HCT116 (cell line): ENCODE data around the gene PRPS1L1. TPM values are rescaled to one million over a fixed set of nuclear protein-coding genes. Genes with fewer than 3 reads are reported as not detected.

ENCODE experiments used
- ATAC-seq: fragments of 200-7000 bp; cut with Tn5 transposase; 2 replicates; pipeline ENCODE4 v1.9.1; 2020; ENCODE audit warnings: mild to moderate bottlenecking, moderate library complexity
- BruUV-seq: library from RNA; stranded (reverse); fragments of 400-500 nt; replicated peaks from 2 replicates; lab custom pipeline; 2021; lab: Mats Ljungman, UMichigan
- CTCF ChIA-PET: fragments of 300-600 bp; sonication (Branson Sonifier 250); formaldehyde crosslinking; loops from one replicate; lab custom pipeline; 2021; ENCODE audit warnings: antibody characterized with exemption; lab: Charles Lee
- POLR2A ChIA-PET: fragments of 300-600, 350-600 bp; sonication (Branson Sonifier 250); formaldehyde crosslinking; loops from one replicate; lab custom pipeline; 2021; ENCODE audit warnings: antibody characterized with exemption; lab: Charles Lee
- RAD21 ChIA-PET, 2 experiments: fragments of 300-600 bp; sonication (Branson Sonifier 250); formaldehyde crosslinking; loops; one replicate each; lab custom pipeline; 2023; ENCODE audit warnings: low total read pairs in 2 of 2; ENCODE audit not compliant: uncharacterized antibody in 2 of 2, unreplicated experiment in 2 of 2, low non-redundant PET in 1 of 2; lab: Charles Lee
- DNase-seq: peaks from one replicate; pipeline ENCODE4 v3.0.0-alpha.2; 2010; ENCODE audit warnings: low read depth, low spot score
- H2AFZ ChIP-seq: fragments of 200-600 bp; shearing (Covaris generic), sonication (generic); 2 replicates; pipeline ENCODE4 v1.6.1; 2017; ENCODE audit warnings: low read depth, mixed run types, mixed read lengths, antibody characterized with exemption, low read length; ENCODE audit not compliant: poor library complexity, severe bottlenecking
- H3K27ac ChIP-seq: 2 replicates; pipeline ENCODE4 v1.5.1; 2012; ENCODE audit warnings: low read depth, low read length
- H3K27me3 ChIP-seq: fragments of 200-600 bp; sonication (generic); 2 replicates; pipeline ENCODE4 v1.6.1; 2016; ENCODE audit warnings: mixed run types, low read length, mixed read lengths; ENCODE audit not compliant: insufficient read depth
- H3K36me3 ChIP-seq, 2 experiments: fragments of 200-500 bp in 1 of 2; fragments of 200-600 bp in 1 of 2; sonication (Bioruptor generic) in 1 of 2; sonication (generic) in 1 of 2; 2 replicates each; pipeline versions ENCODE4 v1.5.1 to v1.6.1; 2014 to 2016; ENCODE audit warnings: low read length in 2 of 2, inconsistent platforms in 1 of 2, mixed read lengths in 1 of 2, mixed run types in 1 of 2; ENCODE audit not compliant: insufficient read depth in 2 of 2, control insufficient read depth in 1 of 2
- H3K4me1 ChIP-seq, 2 experiments: fragments of 200-600 bp in 1 of 2; sonication (generic) in 1 of 2; 2 replicates each; pipeline versions ENCODE4 v1.5.1 to v1.6.1; 2012 to 2017; ENCODE audit warnings: low read length in 2 of 2, inconsistent platforms in 1 of 2, mild to moderate bottlenecking in 1 of 2, mixed read lengths in 1 of 2, mixed run types in 1 of 2, moderate library complexity in 1 of 2; ENCODE audit not compliant: insufficient read depth in 2 of 2, control insufficient read depth in 1 of 2
- H3K4me2 ChIP-seq: fragments of 200-600 bp; sonication (generic); 2 replicates; pipeline ENCODE4 v1.6.1; 2017; ENCODE audit warnings: mixed run types, low read length, mixed read lengths
- H3K4me3 ChIP-seq, 2 experiments: fragments of 200-600 bp in 1 of 2; sonication (generic) in 1 of 2; replicated peaks in 1 of 2; 2 replicates each; pipeline ENCODE4 v1.5.1; 2011 to 2016; ENCODE audit warnings: low read length in 2 of 2, control low read depth in 1 of 2, low read depth in 1 of 2, mild to moderate bottlenecking in 1 of 2, mixed read lengths in 1 of 2, mixed run types in 1 of 2
- H3K79me2 ChIP-seq: fragments of 200-600 bp; sonication (generic); 2 replicates; pipeline ENCODE4 v1.6.1; 2017; ENCODE audit warnings: mild to moderate bottlenecking, mixed run types, low read length, moderate library complexity, mixed read lengths; ENCODE audit not compliant: insufficient read depth
- H3K9ac ChIP-seq: fragments of 200-600 bp; sonication (generic); 2 replicates; pipeline ENCODE4 v1.6.1; 2016; ENCODE audit warnings: low read length, mixed read lengths
- H3K9me2 ChIP-seq: fragments of 200-600 bp; sonication (generic), shearing (Covaris generic); 2 replicates; pipeline ENCODE4 v1.6.1; 2017; ENCODE audit warnings: mixed run types, mild to moderate bottlenecking, moderate library complexity; ENCODE audit not compliant: insufficient read depth
- H3K9me3 ChIP-seq, 2 experiments: fragments of 200-500 bp in 1 of 2; fragments of 200-600 bp in 1 of 2; sonication (Bioruptor generic) in 1 of 2; sonication (generic) in 1 of 2; 2 replicates each; pipeline ENCODE4 v1.6.1; 2014 to 2017; ENCODE audit warnings: low read length in 2 of 2, mixed read lengths in 2 of 2, inconsistent platforms in 1 of 2, low read depth in 1 of 2, mild to moderate bottlenecking in 1 of 2, mixed run types in 1 of 2, moderate library complexity in 1 of 2; ENCODE audit not compliant: control insufficient read depth in 1 of 2, insufficient read depth in 1 of 2
- H4K20me1 ChIP-seq: fragments of 200-600 bp; sonication (generic), shearing (Covaris generic); 2 replicates; pipeline ENCODE4 v1.6.1; 2017; ENCODE audit warnings: mixed run types, mild to moderate bottlenecking, moderate library complexity; ENCODE audit not compliant: insufficient read depth
- CEBPB ChIP-seq: IDR thresholded peaks from 2 replicates; pipeline ENCODE4 v1.6.1; 2012; ENCODE audit warnings: low read depth
- CTCF ChIP-seq, 3 experiments: fragments of 200-600 bp in 1 of 3; sonication (generic) in 1 of 3; IDR thresholded peaks in 2 of 3; conservative IDR thresholded peaks in 1 of 3; 2 replicates each; pipeline ENCODE4 v1.5.1; 2012 to 2017; ENCODE audit warnings: low read depth in 2 of 3, low read length in 2 of 3, antibody characterized with exemption in 1 of 3, borderline replicate concordance in 1 of 3, control low read depth in 1 of 3, mild to moderate bottlenecking in 1 of 3, mixed read lengths in 1 of 3, mixed run types in 1 of 3, moderate library complexity in 1 of 3; ENCODE audit not compliant: insufficient read depth in 1 of 3
- EGR1 ChIP-seq: IDR thresholded peaks from 2 replicates; pipeline ENCODE4 v1.6.1; 2012; ENCODE audit warnings: low read depth
- ELF1 ChIP-seq: IDR thresholded peaks from 2 replicates; pipeline ENCODE4 v1.6.1; 2012; ENCODE audit warnings: low read depth, borderline replicate concordance
- EZH2 ChIP-seq: fragments of 200-600 bp; sonication (generic); IDR thresholded peaks from 2 replicates; pipeline ENCODE4 v1.6.1; 2017; ENCODE audit warnings: antibody characterized with exemption, mixed run types
- EZH2phosphoT487 ChIP-seq: fragments of 200-600 bp; IDR thresholded peaks from 2 replicates; pipeline ENCODE4 v1.6.1; 2018; ENCODE audit warnings: antibody characterized with exemption, borderline replicate concordance
- FOSL1 ChIP-seq: IDR thresholded peaks from 2 replicates; pipeline ENCODE4 v1.6.1; 2012; ENCODE audit warnings: low read depth
- JUND ChIP-seq: IDR thresholded peaks from 2 replicates; pipeline ENCODE4 v1.6.1; 2012
- MAX ChIP-seq: IDR thresholded peaks from 2 replicates; pipeline ENCODE4 v1.6.1; 2012
- RAD21 ChIP-seq: IDR thresholded peaks from 2 replicates; pipeline ENCODE4 v1.6.1; 2012; ENCODE audit warnings: low read depth, mild to moderate bottlenecking
- SP1 ChIP-seq: IDR thresholded peaks from 2 replicates; pipeline ENCODE4 v1.6.1; 2012; ENCODE audit warnings: low read depth
- SRF ChIP-seq: IDR thresholded peaks from 2 replicates; pipeline ENCODE4 v1.6.1; 2012; ENCODE audit warnings: low read depth
- YY1 ChIP-seq: IDR thresholded peaks from 2 replicates; pipeline ENCODE4 v1.6.1; 2011; ENCODE audit warnings: low read length, low read depth, moderate library complexity, mild to moderate bottlenecking; ENCODE audit not compliant: insufficient replicate concordance; ENCODE audit errors: extremely low read depth
- ZFX ChIP-seq: fragments of 450-650 bp; IDR thresholded peaks from 2 replicates; pipeline ENCODE4 v1.6.1; 2017
- intact Hi-C: fragments of 100-400 bp; cut with micrococcal nuclease; formaldehyde crosslinking; loops from 2 replicates; pipeline ENCODE4 v1.10.0; 2022
- total RNA-seq: library from RNA; stranded (reverse); gene quantifications from one replicate; pipeline ENCODE4 v1.2.1, GENCODE V29; 2021; ENCODE audit not compliant: unreplicated experiment
- TF ChIP-seq, protein P1 (sequence below): IDR thresholded peaks from 2 replicates; pipeline ENCODE4 v1.6.1; 2011; ENCODE audit warnings: mild to moderate bottlenecking, low read length, moderate library complexity; ENCODE audit not compliant: insufficient replicate concordance; ENCODE audit errors: extremely low read depth
- TF ChIP-seq, protein P2 (sequence below): IDR thresholded peaks from 2 replicates; pipeline ENCODE4 v1.6.1; 2012
- TF ChIP-seq, protein P3 (sequence below): IDR thresholded peaks from 2 replicates; pipeline ENCODE4 v1.6.1; 2012; ENCODE audit warnings: low read depth

PRPS1L1 gene
- total RNA-seq, 1 experiment from 2014 or later: not detected

- CTCF ChIA-PET: no interaction called here
- Histone ChIP-seq H2AFZ (no peak overlapping the region), H3K4me1 (no peaks in the 10 kb centered on the region), H3K36me3 (no peaks in the 10 kb centered on the region), H3K9me2 (no peaks in the 10 kb centered on the region), H3K27ac (no peak overlapping the region), H3K4me3 (no peak overlapping the region), H3K27me3 (no peaks in the 10 kb centered on the region), H3K79me2 (no peaks in the 10 kb centered on the region), H3K4me2 (no peak overlapping the region), H4K20me1 (no peaks in the 10 kb centered on the region), H3K9me3 (peaks cover 0 to 5% of the 10 kb centered on the region in 2 experiments; a peak in 1 of 4 replicates), H3K9ac (no peak overlapping the region)
- TF ChIP-seq CEBPB (no peak), EZH2 (no peak), YY1 (no peak), RAD21 (no peak), ELF1 (no peak), MAX (no peak), CTCF (IDR thresholded peaks at IDR 0.05 in 2 of 3, conservative IDR thresholded peaks at IDR 0.05 in 1 of 3; ENCODE audit: borderline replicate concordance in 1 of 3, insufficient read depth in 1 of 3, low read depth in 2 of 3, low read length in 2 of 3) (no peak), ZFX (no peak), EZH2phosphoT487 (no peak), JUND (no peak), SP1 (no peak), EGR1 (no peak), SRF (no peak), FOSL1 (no peak)
- TF ChIP-seq, protein P1, sequence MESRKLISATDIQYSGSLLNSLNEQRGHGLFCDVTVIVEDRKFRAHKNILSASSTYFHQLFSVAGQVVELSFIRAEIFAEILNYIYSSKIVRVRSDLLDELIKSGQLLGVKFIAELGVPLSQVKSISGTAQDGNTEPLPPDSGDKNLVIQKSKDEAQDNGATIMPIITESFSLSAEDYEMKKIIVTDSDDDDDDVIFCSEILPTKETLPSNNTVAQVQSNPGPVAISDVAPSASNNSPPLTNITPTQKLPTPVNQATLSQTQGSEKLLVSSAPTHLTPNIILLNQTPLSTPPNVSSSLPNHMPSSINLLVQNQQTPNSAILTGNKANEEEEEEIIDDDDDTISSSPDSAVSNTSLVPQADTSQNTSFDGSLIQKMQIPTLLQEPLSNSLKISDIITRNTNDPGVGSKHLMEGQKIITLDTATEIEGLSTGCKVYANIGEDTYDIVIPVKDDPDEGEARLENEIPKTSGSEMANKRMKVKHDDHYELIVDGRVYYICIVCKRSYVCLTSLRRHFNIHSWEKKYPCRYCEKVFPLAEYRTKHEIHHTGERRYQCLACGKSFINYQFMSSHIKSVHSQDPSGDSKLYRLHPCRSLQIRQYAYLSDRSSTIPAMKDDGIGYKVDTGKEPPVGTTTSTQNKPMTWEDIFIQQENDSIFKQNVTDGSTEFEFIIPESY: no peak
- TF ChIP-seq, protein P2, sequence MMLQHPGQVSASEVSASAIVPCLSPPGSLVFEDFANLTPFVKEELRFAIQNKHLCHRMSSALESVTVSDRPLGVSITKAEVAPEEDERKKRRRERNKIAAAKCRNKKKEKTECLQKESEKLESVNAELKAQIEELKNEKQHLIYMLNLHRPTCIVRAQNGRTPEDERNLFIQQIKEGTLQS: no peak
- TF ChIP-seq, protein P3, sequence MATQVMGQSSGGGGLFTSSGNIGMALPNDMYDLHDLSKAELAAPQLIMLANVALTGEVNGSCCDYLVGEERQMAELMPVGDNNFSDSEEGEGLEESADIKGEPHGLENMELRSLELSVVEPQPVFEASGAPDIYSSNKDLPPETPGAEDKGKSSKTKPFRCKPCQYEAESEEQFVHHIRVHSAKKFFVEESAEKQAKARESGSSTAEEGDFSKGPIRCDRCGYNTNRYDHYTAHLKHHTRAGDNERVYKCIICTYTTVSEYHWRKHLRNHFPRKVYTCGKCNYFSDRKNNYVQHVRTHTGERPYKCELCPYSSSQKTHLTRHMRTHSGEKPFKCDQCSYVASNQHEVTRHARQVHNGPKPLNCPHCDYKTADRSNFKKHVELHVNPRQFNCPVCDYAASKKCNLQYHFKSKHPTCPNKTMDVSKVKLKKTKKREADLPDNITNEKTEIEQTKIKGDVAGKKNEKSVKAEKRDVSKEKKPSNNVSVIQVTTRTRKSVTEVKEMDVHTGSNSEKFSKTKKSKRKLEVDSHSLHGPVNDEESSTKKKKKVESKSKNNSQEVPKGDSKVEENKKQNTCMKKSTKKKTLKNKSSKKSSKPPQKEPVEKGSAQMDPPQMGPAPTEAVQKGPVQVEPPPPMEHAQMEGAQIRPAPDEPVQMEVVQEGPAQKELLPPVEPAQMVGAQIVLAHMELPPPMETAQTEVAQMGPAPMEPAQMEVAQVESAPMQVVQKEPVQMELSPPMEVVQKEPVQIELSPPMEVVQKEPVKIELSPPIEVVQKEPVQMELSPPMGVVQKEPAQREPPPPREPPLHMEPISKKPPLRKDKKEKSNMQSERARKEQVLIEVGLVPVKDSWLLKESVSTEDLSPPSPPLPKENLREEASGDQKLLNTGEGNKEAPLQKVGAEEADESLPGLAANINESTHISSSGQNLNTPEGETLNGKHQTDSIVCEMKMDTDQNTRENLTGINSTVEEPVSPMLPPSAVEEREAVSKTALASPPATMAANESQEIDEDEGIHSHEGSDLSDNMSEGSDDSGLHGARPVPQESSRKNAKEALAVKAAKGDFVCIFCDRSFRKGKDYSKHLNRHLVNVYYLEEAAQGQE: no peak
- DNase-seq (no peak), ATAC-seq (no peak)
- RAD21 ChIA-PET: no interaction called here
- BruUV-seq: no TSS peak
- POLR2A ChIA-PET: no interaction called here
- intact Hi-C loops: no loop called here
These were observed 33.4 kb downstream of the PRPS1L1 start for GRCh38 chr7:17994079-17994850.
